K562 (cell line): Measurements from ENCODE around the gene HTR3E. TPM values are rescaled to one million over a fixed set of nuclear protein-coding genes. Genes with fewer than 3 reads are reported as not detected.

Experiments used
- ARID4B ChIP-seq: sonication (generic); formaldehyde crosslinking; IDR thresholded peaks from 2 replicates; pipeline ENCODE4 v1.8.0; 2022; ENCODE audit warnings: mild to moderate bottlenecking, missing genetic modification reagents
- COPS2 ChIP-seq: fragments of 450-650 bp; conservative IDR thresholded peaks from 2 replicates; pipeline ENCODE4 v1.6.1; 2016; ENCODE audit warnings: mild to moderate bottlenecking, moderate library complexity
- E2F4 ChIP-seq: sonication (generic); formaldehyde crosslinking; IDR thresholded peaks from 2 replicates; pipeline ENCODE4 v1.8.0; 2022; ENCODE audit warnings: mild to moderate bottlenecking, low read depth, missing genetic modification reagents
- FOXK1 ChIP-seq: sonication (generic); formaldehyde crosslinking; IDR thresholded peaks from 2 replicates; pipeline ENCODE4 v1.8.0; 2022; ENCODE audit warnings: missing genetic modification reagents, mild to moderate bottlenecking, borderline replicate concordance
- FOXP1 ChIP-seq: sonication (generic); formaldehyde crosslinking; IDR thresholded peaks from 2 replicates; pipeline ENCODE4 v1.8.0; 2022; ENCODE audit warnings: mild to moderate bottlenecking, missing genetic modification reagents
- GATAD2A ChIP-seq: fragments of 450-650 bp; IDR thresholded peaks from 2 replicates; pipeline ENCODE4 v1.6.1; 2017
- HCFC1 ChIP-seq: IDR thresholded peaks from 2 replicates; pipeline ENCODE4 v1.6.1; 2012; ENCODE audit warnings: low read depth, low read length, improper control_type of control experiment
- LEF1 ChIP-seq: fragments of 450-650 bp; IDR thresholded peaks from 2 replicates; pipeline ENCODE4 v1.6.1; 2016; ENCODE audit warnings: mild to moderate bottlenecking
- PHB2 ChIP-seq: fragments of 450-650 bp; IDR thresholded peaks from 2 replicates; pipeline ENCODE4 v1.6.1; 2017; ENCODE audit warnings: low read depth
- PML ChIP-seq: IDR thresholded peaks from 2 replicates; pipeline ENCODE4 v1.6.1; 2012; ENCODE audit warnings: low read length, inconsistent platforms
- POLR2B ChIP-seq: fragments of 450-650 bp; IDR thresholded peaks from 2 replicates; pipeline ENCODE4 v1.6.1; 2018; ENCODE audit warnings: low read depth; ENCODE audit not compliant: partially characterized antibody
- SIX5 ChIP-seq, 2 experiments: IDR thresholded peaks; 2 replicates each; pipeline ENCODE4 v1.6.1; 2011; ENCODE audit warnings: low read length in 2 of 2, borderline replicate concordance in 1 of 2, low read depth in 1 of 2, mild to moderate bottlenecking in 1 of 2, moderate library complexity in 1 of 2; ENCODE audit not compliant: insufficient read depth in 1 of 2
- TFAP4 ChIP-seq: sonication (generic); formaldehyde crosslinking; IDR thresholded peaks from 2 replicates; pipeline ENCODE4 v1.8.0; 2022; ENCODE audit warnings: missing genetic modification reagents, mild to moderate bottlenecking, moderate library complexity, borderline replicate concordance
- YBX1 ChIP-seq: fragments of 450-650 bp; IDR thresholded peaks from 2 replicates; pipeline ENCODE4 v1.7.1; 2016; ENCODE audit warnings: mild to moderate bottlenecking
- ZFP30 ChIP-seq: fragments of 250-450 bp; sonication (Bioruptor Pico); IDR thresholded peaks from 2 replicates; pipeline ENCODE4 v1.8.0; 2022; ENCODE audit warnings: moderate library complexity, mild to moderate bottlenecking, inconsistent platforms, borderline replicate concordance
- ZFX ChIP-seq: sonication (generic); formaldehyde crosslinking; IDR thresholded peaks from 2 replicates; pipeline ENCODE4 v1.8.0; 2022; ENCODE audit warnings: mild to moderate bottlenecking, missing genetic modification reagents, moderate library complexity
- ZKSCAN1 ChIP-seq: fragments of 150-350 bp; IDR thresholded peaks from 2 replicates; pipeline ENCODE4 v1.6.1; 2016; ENCODE audit warnings: low read depth, low read length
- polyA plus RNA-seq, 8 experiments: library from polyadenylated mRNA; depleted of rRNA in 4 of 8; stranded (reverse) in 5 of 8; unstranded in 3 of 8; fragments of >200 nt; fragmentation: Nextera tagmentation in 2 of 8; fragmentation: Illumina TruSeq in 1 of 8; extraction: Ambion mirVana in 2 of 8; extraction: Trizol in 1 of 8; gene quantifications; 2 replicates each; pipeline versions ENCODE4 v1.2.1 to v1.2.3, GENCODE V29; 2011 to 2014; ENCODE audit warnings: inconsistent platforms in 1 of 8, missing spikeins in 1 of 8
- total RNA-seq, 7 experiments: library from RNA; depleted of rRNA in 6 of 7; stranded (reverse); fragments of >200 nt in 6 of 7; fragmentation: Illumina TruSeq in 2 of 7; extraction: Trizol in 2 of 7; gene quantifications; 2 replicates each; pipeline versions ENCODE4 v1.2.1 to v1.2.3, GENCODE V29; 2011 to 2021; ENCODE audit warnings: low replicate concordance in 1 of 7
- TF ChIP-seq, protein P1 (sequence below): fragments of 200-800 bp; sonication (Bioruptor generic); IDR thresholded peaks from 2 replicates; pipeline ENCODE4 v1.6.1; 2017; ENCODE audit warnings: missing genetic modification characterization, missing compliant biosample characterization
- TF ChIP-seq, protein P2 (sequence below): fragments of 250-450 bp; sonication (Bioruptor Pico); IDR thresholded peaks from 2 replicates; pipeline ENCODE4 v1.5.0; 2020; ENCODE audit warnings: mild to moderate bottlenecking

The HTR3E gene
- total and polyA plus RNA-seq, 9 of the 15 experiments (the other 6 are each of a cell fraction or from before 2014, with no cell fraction given) = not detected

GRCh38 chr3:184085389-184085852 lies 11.4 kb upstream of the HTR3E start (continued):
- TF ChIP-seq FOXP1 (CRISPR knock-in tag) (no peak), YBX1 (no peak), TFAP4 (CRISPR knock-in tag) (no peak), PHB2 (no peak), E2F4 (no peak), SIX5 (IDR thresholded peaks at IDR 0.05; ENCODE audit: borderline replicate concordance in 1 of 2, insufficient read depth in 1 of 2, low read depth in 1 of 2, low read length in 2 of 2) (no peak), ARID4B (no peak), GATAD2A (no peak), POLR2B (no peak), FOXK1 (CRISPR knock-in tag) (no peak), ZFP30 (CRISPR knock-in tag) (no peak), LEF1 (no peak; the same call in 1 of the 2 replicates), HCFC1 (no peak), COPS2 (no peak), ZKSCAN1 (no peak), ZFX (no peak), PML (no peak)
- TF ChIP-seq, protein P1, sequence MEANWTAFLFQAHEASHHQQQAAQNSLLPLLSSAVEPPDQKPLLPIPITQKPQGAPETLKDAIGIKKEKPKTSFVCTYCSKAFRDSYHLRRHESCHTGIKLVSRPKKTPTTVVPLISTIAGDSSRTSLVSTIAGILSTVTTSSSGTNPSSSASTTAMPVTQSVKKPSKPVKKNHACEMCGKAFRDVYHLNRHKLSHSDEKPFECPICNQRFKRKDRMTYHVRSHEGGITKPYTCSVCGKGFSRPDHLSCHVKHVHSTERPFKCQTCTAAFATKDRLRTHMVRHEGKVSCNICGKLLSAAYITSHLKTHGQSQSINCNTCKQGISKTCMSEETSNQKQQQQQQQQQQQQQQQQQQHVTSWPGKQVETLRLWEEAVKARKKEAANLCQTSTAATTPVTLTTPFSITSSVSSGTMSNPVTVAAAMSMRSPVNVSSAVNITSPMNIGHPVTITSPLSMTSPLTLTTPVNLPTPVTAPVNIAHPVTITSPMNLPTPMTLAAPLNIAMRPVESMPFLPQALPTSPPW (CRISPR knock-in tag) = no peak
- TF ChIP-seq, protein P2, sequence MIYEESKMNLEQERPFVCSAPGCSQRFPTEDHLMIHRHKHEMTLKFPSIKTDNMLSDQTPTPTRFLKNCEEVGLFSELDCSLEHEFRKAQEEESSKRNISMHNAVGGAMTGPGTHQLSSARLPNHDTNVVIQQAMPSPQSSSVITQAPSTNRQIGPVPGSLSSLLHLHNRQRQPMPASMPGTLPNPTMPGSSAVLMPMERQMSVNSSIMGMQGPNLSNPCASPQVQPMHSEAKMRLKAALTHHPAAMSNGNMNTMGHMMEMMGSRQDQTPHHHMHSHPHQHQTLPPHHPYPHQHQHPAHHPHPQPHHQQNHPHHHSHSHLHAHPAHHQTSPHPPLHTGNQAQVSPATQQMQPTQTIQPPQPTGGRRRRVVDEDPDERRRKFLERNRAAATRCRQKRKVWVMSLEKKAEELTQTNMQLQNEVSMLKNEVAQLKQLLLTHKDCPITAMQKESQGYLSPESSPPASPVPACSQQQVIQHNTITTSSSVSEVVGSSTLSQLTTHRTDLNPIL (CRISPR knock-in tag) = no peak
